IPS DF 4.7 (cell line): ENCODE measurements around the gene CDK7.
A peak's percentile ranks its signal among the peaks of the same experiment; 100 is the strongest.
"Not testable (repeated sequence)": the region's sequence is repeated elsewhere in the genome, so short reads cannot be mapped to it uniquely, and the experiment has no call there.

Source experiments
- DNase-seq: peaks from one replicate; pipeline ENCODE4 v3.0.0-alpha.2; 2013; ENCODE audit warnings: low spot score; ENCODE audit errors: extremely low read depth

Gene CDK7

GRCh38 chr5:69234457-69235268 lies at the start of gene CDK7:
Gene CDK7, plus strand, starts transcription at chr5:69234886. Its CDS starts 90 bp downstream, at chr5:69234976.
- DNase-seq = peak; percentile 64

- no peak for DNase-seq
These were observed 47.3 kb upstream of the CDK7 start for GRCh38 chr5:69187342-69187741.

- no peak for DNase-seq
These were observed 45.9 kb upstream of the CDK7 start for GRCh38 chr5:69188811-69189161.

- DNase-seq = no peak
These were observed 45.3 kb upstream of the CDK7 start, which contains the start of gene CENPH for GRCh38 chr5:69189162-69190086. Gene CENPH, plus strand, starts transcription at chr5:69189583. Its CDS starts 52 bp downstream, at chr5:69189635.

- no peak for DNase-seq
These were observed 32.2 kb upstream of the CDK7 start for GRCh38 chr5:69202497-69202896.

- no peak for DNase-seq
These were observed 28.0 kb upstream of the CDK7 start for GRCh38 chr5:69206528-69207190.

- no peak for DNase-seq
These were observed 25.1 kb upstream of the CDK7 start for GRCh38 chr5:69209602-69210001.

- DNase-seq = no peak
These were observed 23.5 kb upstream of the CDK7 start for GRCh38 chr5:69211200-69211599.

GRCh38 chr5:69212022-69212421 lies 22.7 kb upstream of the CDK7 start:
- DNase-seq = no peak

- no peak for DNase-seq
These were observed 21.0 kb upstream of the CDK7 start for GRCh38 chr5:69213513-69214215.

GRCh38 chr5:69217151-69217511 lies 17.6 kb upstream of the CDK7 start:
- no peak for DNase-seq

- DNase-seq = peak; percentile 75
These were observed 16.8 kb upstream of the CDK7 start for GRCh38 chr5:69217548-69218526.

GRCh38 chr5:69219939-69220338 lies 14.7 kb upstream of the CDK7 start:
- DNase-seq = no peak

- not testable (repeated sequence) for DNase-seq
These were observed 14.3 kb upstream of the CDK7 start for GRCh38 chr5:69220371-69220770.

- DNase-seq = not testable (repeated sequence)
These were observed 13.9 kb upstream of the CDK7 start for GRCh38 chr5:69220833-69221232.

- no peak for DNase-seq
These were observed 10.2 kb upstream of the CDK7 start for GRCh38 chr5:69224520-69224919.

- no peak for DNase-seq
These were observed 8.8 kb upstream of the CDK7 start for GRCh38 chr5:69225860-69226259.

GRCh38 chr5:69230181-69230580 lies 4.5 kb upstream of the CDK7 start:
- no peak for DNase-seq

GRCh38 chr5:69231281-69231680 lies 3.4 kb upstream of the CDK7 start:
- DNase-seq = no peak

GRCh38 chr5:69231851-69232250 lies 2.8 kb upstream of the CDK7 start:
- no peak for DNase-seq
